Gastrocnemius medialis (tissue), 4 donors: Measurements from ENCODE around the gene MACROD2. TPM values are rescaled to one million over a fixed set of nuclear protein-coding genes. Genes with fewer than 3 reads are reported as not detected.

ENCODE experiments used
- ATAC-seq, 2 donors: fragments of 150-250 bp; one replicate each; pipeline ENCODE4 v1.9.1; 2016
- DNase-seq, 2 donors: peaks; one replicate each; pipeline ENCODE4 v3.0.0-alpha.2; 2019
- H3K27ac ChIP-seq, 4 donors: fragments of 200-600 bp; sonication (generic); 1 replicate in 1 of 4; 2 replicates in 3 of 4; pipeline ENCODE4 v1.5.1; 2016 to 2018; ENCODE audit warnings: mild to moderate bottlenecking in 2 of 4, moderate library complexity in 1 of 4
- H3K27me3 ChIP-seq, 3 donors: fragments of 200-600 bp; sonication (generic) in 2 of 3; 1 replicate in 1 of 3; 2 replicates in 2 of 3; pipeline versions ENCODE4 v1.5.1 to v1.6.0; 2016 to 2019; ENCODE audit warnings: mild to moderate bottlenecking in 1 of 3, moderate library complexity in 1 of 3
- H3K36me3 ChIP-seq, 2 donors: fragments of 200-600 bp; sonication (generic) in 1 of 2; one replicate each; pipeline ENCODE4 v1.5.1; 2017 to 2018
- H3K4me1 ChIP-seq, 2 donors: fragments of 200-600 bp; sonication (generic) in 1 of 2; one replicate each; pipeline ENCODE4 v1.5.1; 2016 to 2017; ENCODE audit warnings: mild to moderate bottlenecking in 2 of 2
- H3K4me3 ChIP-seq, 4 donors: fragments of 200-600 bp; sonication (generic) in 3 of 4; 1 replicate in 1 of 4; 2 replicates in 3 of 4; pipeline ENCODE4 v1.5.1; 2016 to 2019; ENCODE audit warnings: mild to moderate bottlenecking in 2 of 4
- H3K9me3 ChIP-seq, 3 donors: fragments of 200-600 bp; sonication (generic) in 2 of 3; 1 replicate in 1 of 3; 2 replicates in 2 of 3; pipeline ENCODE4 v1.5.1; 2016 to 2019
- POLR2A ChIP-seq, 2 donors: fragments of 450-650 bp; IDR thresholded peaks; one replicate each; pipeline ENCODE4 v1.6.1; 2017; ENCODE audit warnings: antibody characterized with exemption in 2 of 2, mild to moderate bottlenecking in 2 of 2, moderate library complexity in 2 of 2
- in situ Hi-C, 4 donors: fragments of 200-750 bp; cut with MboI; loops; one replicate each; pipeline versions ENCODE4 v1.15.0 to v1.8.0; 2017; ENCODE audit warnings: low sequenced_read_pairs in 4 of 4
- intact Hi-C: fragments of 100-400 bp; cut with DNase I; formaldehyde crosslinking; loops from one replicate; pipeline ENCODE4 v1.15.1; 2023; ENCODE audit warnings: low total_unique reads
- total RNA-seq, 4 donors: library from RNA; depleted of rRNA; stranded (reverse); fragments of >200 nt; gene quantifications; one replicate each; pipeline versions ENCODE4 v1.1.0 to v1.2.3, GENCODE V29; 2016
- TF ChIP-seq, protein P1 (sequence below), 5 experiments: fragments of 450-650 bp in 3 of 5; fragments of 200-600 bp in 2 of 5; sonication (generic) in 2 of 5; IDR thresholded peaks in 4 of 5; conservative IDR thresholded peaks in 1 of 5; 1 replicate in 4 of 5; 2 replicates in 1 of 5; pipeline ENCODE4 v1.5.1; 2016 to 2019; ENCODE audit warnings: antibody characterized with exemption in 5 of 5, mild to moderate bottlenecking in 3 of 5, moderate library complexity in 3 of 5

MACROD2 gene
- total RNA-seq, 4 donors from 2014 or later: 1.8 to 10.2 (median 3.6) TPM

DNA sequence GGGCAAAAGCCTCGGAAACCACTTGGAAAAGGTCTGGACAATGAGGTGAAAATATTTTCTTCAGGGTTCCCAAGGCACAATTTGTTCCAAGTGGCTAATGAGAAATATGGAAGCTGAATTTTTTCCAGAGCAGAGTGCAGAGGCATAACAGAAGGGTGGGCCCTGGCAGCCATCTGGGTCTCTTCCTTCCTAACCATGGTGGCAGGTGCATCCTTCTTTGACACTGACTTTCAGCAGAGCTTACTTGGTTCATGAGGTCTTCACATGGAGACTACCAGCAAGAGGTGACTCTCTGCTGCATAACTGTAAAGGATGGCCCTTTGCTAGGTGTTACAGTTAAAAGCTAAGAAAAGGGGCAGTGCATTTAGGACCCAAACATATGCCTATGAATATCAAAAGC is 2055.1 kb downstream of the MACROD2 start:
- Histone ChIP-seq H3K27ac (no peak overlapping the region), H3K4me3 (no peak overlapping the region), H3K27me3 (no peaks in the 10 kb centered on the region), H3K9me3 (no peaks in the 10 kb centered on the region), H3K36me3 (no peaks in the 10 kb centered on the region), H3K4me1 (no peaks in the 10 kb centered on the region)
- no peak for ATAC-seq
- no peak for TF ChIP-seq POLR2A (IDR thresholded peaks at IDR 0.05)
- TF ChIP-seq, protein P1, sequence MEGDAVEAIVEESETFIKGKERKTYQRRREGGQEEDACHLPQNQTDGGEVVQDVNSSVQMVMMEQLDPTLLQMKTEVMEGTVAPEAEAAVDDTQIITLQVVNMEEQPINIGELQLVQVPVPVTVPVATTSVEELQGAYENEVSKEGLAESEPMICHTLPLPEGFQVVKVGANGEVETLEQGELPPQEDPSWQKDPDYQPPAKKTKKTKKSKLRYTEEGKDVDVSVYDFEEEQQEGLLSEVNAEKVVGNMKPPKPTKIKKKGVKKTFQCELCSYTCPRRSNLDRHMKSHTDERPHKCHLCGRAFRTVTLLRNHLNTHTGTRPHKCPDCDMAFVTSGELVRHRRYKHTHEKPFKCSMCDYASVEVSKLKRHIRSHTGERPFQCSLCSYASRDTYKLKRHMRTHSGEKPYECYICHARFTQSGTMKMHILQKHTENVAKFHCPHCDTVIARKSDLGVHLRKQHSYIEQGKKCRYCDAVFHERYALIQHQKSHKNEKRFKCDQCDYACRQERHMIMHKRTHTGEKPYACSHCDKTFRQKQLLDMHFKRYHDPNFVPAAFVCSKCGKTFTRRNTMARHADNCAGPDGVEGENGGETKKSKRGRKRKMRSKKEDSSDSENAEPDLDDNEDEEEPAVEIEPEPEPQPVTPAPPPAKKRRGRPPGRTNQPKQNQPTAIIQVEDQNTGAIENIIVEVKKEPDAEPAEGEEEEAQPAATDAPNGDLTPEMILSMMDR (IDR thresholded peaks at IDR 0.05 in 4 of 5, conservative IDR thresholded peaks at IDR 0.05 in 1 of 5): no peak
- no peak for DNase-seq
- in situ Hi-C loops: no loop called here
- intact Hi-C loops: no loop called here

DNA sequence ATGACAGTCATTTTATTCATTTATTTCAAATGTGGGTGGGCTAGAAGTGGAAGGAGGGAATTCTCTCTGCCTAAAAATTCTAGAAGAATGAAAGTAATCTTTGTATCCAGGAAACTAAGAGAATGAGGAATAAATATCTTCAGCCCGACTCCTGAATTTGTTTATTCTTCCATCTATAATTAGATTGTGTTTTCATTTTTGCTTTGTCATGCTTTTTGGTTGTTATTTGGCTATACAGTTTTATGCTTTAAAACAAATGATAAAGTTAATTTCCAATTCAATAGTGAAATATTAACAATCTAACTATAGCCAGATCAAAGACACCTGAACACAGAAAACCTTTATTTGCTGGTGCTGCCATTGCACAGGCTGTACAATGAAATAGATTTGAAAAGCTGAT is 2056.7 kb downstream of the MACROD2 start:
- no peaks in the 10 kb centered on the region for H3K9me3 ChIP-seq
- H3K4me1 ChIP-seq: no peaks in the 10 kb centered on the region
- no peaks in the 10 kb centered on the region for H3K36me3 ChIP-seq
- in situ Hi-C loops (no loop called here), intact Hi-C loops (no loop called here)
- no peak for ATAC-seq
- H3K27ac ChIP-seq: no peak overlapping the region
- no peak for DNase-seq
- no peaks in the 10 kb centered on the region for H3K27me3 ChIP-seq
- H3K4me3 ChIP-seq: no peak overlapping the region
- TF ChIP-seq POLR2A (IDR thresholded peaks at IDR 0.05): no peak
- TF ChIP-seq, protein P1 (IDR thresholded peaks at IDR 0.05 in 4 of 5, conservative IDR thresholded peaks at IDR 0.05 in 1 of 5): no peak

DNA sequence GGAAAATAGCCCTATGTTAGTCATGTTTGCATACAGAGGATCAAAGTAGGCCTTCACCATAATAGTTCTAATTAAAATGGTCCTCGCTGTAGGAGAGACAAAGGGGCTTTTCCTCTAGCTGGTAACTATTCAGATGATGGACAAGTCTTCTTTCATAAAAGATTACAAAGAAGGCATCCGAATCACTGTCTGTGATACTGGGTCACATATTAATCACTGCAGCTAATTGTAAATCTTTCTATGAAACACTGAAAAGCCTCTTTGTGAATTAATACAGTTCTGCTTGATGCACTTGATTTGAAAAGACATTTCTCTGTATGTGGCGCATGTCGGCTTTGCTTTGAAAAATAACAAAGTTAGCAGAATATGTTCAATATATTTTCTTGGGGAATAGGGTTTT is 2057.1 kb downstream of the MACROD2 start:
- H3K9me3 ChIP-seq: no peaks in the 10 kb centered on the region
- H3K4me1 ChIP-seq: no peaks in the 10 kb centered on the region
- no peak for TF ChIP-seq POLR2A (IDR thresholded peaks at IDR 0.05)
- TF ChIP-seq, protein P1 (IDR thresholded peaks at IDR 0.05 in 4 of 5, conservative IDR thresholded peaks at IDR 0.05 in 1 of 5): no peak
- H3K27ac ChIP-seq: no peak overlapping the region
- intact Hi-C loops (no loop called here), in situ Hi-C loops (no loop called here)
- H3K4me3 ChIP-seq: no peak overlapping the region
- DNase-seq: no peak
- no peaks in the 10 kb centered on the region for H3K36me3 ChIP-seq
- H3K27me3 ChIP-seq: no peaks in the 10 kb centered on the region
- no peak for ATAC-seq

DNA sequence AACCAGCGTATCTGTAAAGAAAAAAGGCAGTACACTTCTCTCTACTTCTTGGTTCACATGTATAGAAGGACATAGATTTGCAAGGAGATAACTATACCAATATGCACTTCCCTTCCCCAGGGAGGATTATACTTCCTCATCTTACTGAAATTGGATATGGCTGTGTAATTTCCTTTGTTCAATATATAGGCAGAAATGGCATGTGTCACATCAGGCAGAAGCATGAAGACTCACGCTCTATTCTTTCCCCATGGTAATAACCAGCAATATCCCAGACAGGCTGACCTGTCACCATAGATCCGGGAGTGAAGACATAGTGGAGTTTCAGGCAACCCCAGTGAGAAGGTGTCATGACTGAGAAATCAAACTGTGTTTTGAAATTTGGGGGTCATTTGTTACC is 2059.7 kb downstream of the MACROD2 start:
- intact Hi-C loops: no loop called here
- TF ChIP-seq, protein P1 (IDR thresholded peaks at IDR 0.05 in 4 of 5, conservative IDR thresholded peaks at IDR 0.05 in 1 of 5): no peak
- no peak for TF ChIP-seq POLR2A (IDR thresholded peaks at IDR 0.05)

DNA sequence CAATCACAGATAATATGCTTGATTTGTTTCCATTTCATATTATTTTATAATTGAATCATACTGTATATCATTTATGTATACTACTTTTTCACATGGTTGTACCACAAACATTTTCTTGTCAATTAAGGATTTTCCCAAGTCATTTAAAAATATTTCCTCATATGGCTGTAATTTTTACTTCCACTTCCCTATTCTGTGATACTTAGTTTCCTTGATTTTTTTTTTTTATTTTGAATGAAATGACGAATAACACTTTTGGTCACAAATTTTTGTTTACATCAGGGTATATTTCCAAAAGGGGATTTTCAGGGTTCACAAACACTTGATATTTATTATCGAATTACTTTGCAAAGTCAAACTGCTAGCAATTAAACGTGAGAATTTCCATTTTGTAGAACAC is 2062.3 kb downstream of the MACROD2 start:
- H3K36me3 ChIP-seq: no peaks in the 10 kb centered on the region
- H3K4me3 ChIP-seq: no peak overlapping the region
- DNase-seq (no peak), ATAC-seq (no peak)
- TF ChIP-seq, protein P1 (IDR thresholded peaks at IDR 0.05 in 4 of 5, conservative IDR thresholded peaks at IDR 0.05 in 1 of 5): no peak
- no peak for TF ChIP-seq POLR2A (IDR thresholded peaks at IDR 0.05)
- H3K9me3 ChIP-seq: no peaks in the 10 kb centered on the region
- H3K4me1 ChIP-seq: no peaks in the 10 kb centered on the region
- H3K27me3 ChIP-seq: no peaks in the 10 kb centered on the region
- intact Hi-C loops (no loop called here), in situ Hi-C loops (no loop called here)
- H3K27ac ChIP-seq: no peak overlapping the region

More for the DNA sequence above, 2059.7 kb downstream of the MACROD2 start:
- H3K9me3 ChIP-seq: no peaks in the 10 kb centered on the region
- no peak overlapping the region for H3K4me3 ChIP-seq
- H3K4me1 ChIP-seq: no peaks in the 10 kb centered on the region
- H3K27ac ChIP-seq: no peak overlapping the region
- ATAC-seq (no peak), DNase-seq (no peak)
- in situ Hi-C loops: no loop called here
- H3K27me3 ChIP-seq: no peaks in the 10 kb centered on the region
- no peaks in the 10 kb centered on the region for H3K36me3 ChIP-seq
